Stimulated activated CD4-positive, alpha-beta T cell treated with anti-CD3 and anti-CD28 coated beads, Interleukin-15, amount 100 ng/mL, for 48 hours (primary cell): ENCODE results near the gene ZNF584.
"Not testable (repeated sequence)": the region's sequence is repeated elsewhere in the genome, so short reads cannot be mapped to it uniquely, and the experiment has no call there.

Source experiments
- DNase-seq, 2 donors: peaks; one replicate each; pipeline ENCODE4 v3.0.0-alpha.2; 2020; ENCODE audit warnings: low read depth in 2 of 2

The ZNF584 gene

GRCh38 chr19:58408152-58409009 lies at the start of gene ZNF584:
Gene ZNF584, plus strand, starts transcription at chr19:58408649. Its CDS starts 499 bp downstream, at chr19:58409148.
- DNase-seq = peak; percentile 88 to 93

DNA sequence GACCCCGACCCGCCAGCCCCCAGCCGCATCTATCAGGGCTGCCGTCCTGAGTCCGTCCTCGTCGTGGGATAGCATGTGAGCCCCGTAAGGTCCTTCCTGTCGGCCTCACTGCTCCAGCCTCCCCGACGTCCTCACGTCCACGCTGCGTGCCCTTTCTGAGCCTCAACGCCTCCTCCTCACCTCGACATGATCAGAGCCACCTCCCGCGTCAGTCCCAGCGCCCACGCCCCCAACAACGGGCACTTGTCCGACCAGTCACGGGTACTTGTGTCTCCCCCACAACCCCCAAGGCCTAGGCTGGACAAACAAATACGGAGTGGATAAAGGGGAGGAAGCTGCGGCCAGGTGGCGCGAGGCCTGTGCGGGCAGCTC lies 46.6 kb upstream of the ZNF584 start:
- DNase-seq = peak in 1 of 2 donors; percentile 35

GRCh38 chr19:58362272-58362994 lies 46.0 kb upstream of the ZNF584 start, which contains the start of gene ZNF497:
Gene ZNF497, minus strand, starts transcription at chr19:58362751. Its CDS starts 5,116 bp downstream, at chr19:58357635.
- DNase-seq = peak; percentile 92 to 96

- no peak for DNase-seq
Measured at GRCh38 chr19:58364146-58364545, 44.3 kb upstream of the ZNF584 start.

DNA sequence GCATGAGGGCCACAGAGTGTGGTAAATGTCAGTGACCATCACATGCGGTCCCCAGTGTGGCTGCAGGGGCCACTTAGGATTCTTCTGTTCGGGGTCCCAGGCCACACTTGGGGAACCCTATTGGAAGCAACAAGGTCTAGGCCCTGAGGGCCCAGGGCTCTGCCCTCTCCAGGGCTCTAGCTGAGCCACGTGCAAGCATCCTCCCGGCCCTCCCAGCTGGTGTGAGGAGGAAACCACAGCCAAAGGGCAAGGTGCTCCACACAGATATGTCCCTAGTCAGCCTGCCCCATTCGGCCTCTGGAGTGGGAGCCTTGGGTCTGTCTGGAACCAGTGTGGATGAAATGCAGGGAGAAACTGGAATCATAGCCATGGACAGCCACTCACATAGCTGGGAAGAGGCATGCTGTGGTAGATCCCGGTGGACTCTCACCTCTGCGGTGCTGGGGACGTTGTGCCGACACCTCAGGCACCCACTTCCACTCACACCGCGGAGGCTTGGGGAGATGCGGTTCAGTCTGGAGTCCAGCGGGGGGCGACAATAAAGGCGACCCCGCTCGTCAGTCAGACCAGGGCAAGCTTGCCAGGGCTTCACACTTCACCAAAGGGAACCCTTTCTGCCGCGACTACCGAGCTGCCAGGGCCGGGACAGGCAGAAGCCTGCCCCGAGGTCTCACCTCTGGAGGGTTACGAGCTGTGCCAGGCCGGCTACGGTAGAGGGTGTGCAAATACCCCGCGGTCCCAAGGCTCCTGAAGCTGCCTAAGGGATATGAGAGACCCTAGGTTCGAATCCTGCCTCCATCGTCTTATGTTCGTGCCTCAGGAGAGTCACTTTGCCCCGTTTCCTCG lies 41.6 kb upstream of the ZNF584 start:
- no peak for DNase-seq

- DNase-seq = no peak
Measured at GRCh38 chr19:58367698-58368454, 40.6 kb upstream of the ZNF584 start.

GRCh38 chr19:58368561-58369360 lies 39.7 kb upstream of the ZNF584 start:
- no peak for DNase-seq

GRCh38 chr19:58372311-58373133 lies 35.9 kb upstream of the ZNF584 start:
- DNase-seq = no peak

- DNase-seq = no peak
Measured at GRCh38 chr19:58374200-58374599, 34.2 kb upstream of the ZNF584 start.

DNA sequence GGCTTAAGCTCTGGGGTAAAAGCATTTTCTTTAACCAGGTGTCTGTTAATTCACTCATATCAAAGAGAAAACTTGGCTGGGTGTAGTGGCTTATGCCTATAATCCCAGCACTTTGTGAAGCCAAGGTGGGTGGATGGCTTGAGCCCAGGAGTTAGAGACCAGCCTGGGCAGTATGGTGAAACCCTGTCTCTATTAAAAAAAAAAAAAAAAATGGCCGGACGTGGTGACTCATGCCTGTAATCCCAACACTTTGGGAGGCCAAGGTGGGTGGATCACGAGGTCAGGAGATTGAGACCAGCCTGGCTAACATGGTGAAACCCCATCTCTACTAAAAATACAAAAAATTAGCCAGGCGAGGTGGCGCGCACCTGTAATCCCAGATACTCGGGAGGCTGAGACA lies 31.7 kb upstream of the ZNF584 start:
- DNase-seq = not testable (repeated sequence)

DNA sequence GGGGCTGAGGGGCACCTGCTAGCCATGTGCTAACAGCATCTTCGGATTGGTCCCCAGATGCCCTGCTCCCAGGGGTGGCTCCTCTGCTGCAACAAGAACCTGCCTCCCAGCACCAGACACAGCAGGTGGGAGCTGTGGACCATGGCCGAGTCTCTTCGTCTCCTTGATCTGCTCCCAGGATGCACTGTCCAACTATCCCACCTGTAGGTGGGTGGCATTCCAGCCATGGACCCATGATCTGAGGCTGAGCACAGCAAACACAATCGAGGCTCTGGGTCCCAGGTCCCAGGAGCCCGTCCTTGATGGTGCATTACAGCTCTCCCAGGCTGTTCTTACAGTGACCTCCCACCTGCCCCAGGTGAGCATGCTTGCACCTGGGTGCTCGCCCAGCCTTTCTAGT lies 29.2 kb upstream of the ZNF584 start:
- no peak for DNase-seq

DNA sequence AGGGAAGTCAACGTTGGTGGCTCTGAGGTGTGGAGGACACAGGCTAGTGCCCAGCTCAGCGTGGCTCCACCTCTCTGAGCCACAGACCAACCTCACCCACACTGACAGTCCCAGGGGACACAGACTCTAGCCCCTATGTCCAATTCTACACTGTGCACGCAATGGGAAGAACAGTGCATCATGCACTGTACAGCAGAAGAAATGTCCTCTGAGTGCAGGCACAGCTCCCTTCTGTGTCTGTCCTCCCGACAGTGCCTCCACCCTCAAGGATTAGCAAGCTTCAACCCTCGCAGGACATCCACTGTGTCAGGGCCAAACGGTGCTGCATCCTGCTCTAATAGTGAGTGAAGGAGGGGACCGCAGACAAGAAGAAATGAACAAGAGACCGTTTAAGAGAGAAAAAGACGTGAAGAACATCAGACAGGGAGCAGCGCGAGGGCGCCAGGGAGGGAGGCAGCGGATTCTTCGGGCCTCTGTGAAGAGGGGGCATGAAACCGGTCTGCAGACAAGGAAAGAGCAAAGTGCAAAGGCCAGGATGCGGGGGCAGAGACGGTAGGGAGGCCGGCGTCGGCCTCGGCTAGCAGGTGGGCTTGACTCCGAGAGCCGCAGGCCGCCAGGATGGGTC lies 28.3 kb upstream of the ZNF584 start:
- no peak for DNase-seq

DNA sequence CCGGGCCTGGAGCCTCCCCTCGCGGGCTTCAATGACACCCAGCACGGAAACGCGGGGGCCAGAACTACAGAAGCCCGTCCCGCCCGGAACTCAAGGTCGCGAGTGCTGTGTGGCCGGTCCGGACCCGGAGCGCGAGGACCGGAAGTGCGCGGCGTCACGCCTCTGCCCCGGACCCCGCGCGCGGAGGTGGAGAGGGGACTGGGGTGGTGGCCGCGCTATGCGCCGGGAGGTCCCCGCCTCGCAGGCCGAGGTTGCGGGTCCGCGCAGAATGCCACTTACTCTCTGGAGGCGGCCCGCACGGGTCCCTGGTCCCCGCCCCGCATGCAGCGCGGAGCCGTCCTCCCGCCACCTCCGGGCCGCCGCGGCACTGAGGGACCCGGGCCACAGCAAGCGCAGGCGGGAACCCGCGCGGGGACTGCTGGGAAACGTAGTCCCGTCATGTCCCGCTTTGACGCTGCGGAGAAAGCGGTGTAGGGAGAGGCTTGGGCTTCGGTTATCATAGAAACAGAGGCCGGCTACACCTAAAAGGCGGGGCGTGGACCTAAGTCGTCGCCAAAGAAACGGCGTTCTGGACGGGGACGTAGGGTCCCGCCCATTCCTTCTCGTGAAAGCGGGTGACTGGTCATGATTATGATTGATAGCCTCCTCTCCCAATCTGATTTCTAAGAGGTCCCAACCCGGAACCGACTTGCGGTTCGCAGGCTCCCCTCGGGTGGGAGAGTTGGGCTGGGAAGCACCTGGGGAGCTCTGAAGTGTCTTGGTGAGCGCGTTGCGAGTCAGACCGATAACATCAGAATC lies 27.6 kb upstream of the ZNF584 start, which contains the start of gene ZNF837:
Gene ZNF837, minus strand, starts transcription at position 369 of the 798 bp plus-strand sequence. CDS start 11,698 bp downstream, outside the sequence.
- DNase-seq = peak; percentile 96 to 99

DNA sequence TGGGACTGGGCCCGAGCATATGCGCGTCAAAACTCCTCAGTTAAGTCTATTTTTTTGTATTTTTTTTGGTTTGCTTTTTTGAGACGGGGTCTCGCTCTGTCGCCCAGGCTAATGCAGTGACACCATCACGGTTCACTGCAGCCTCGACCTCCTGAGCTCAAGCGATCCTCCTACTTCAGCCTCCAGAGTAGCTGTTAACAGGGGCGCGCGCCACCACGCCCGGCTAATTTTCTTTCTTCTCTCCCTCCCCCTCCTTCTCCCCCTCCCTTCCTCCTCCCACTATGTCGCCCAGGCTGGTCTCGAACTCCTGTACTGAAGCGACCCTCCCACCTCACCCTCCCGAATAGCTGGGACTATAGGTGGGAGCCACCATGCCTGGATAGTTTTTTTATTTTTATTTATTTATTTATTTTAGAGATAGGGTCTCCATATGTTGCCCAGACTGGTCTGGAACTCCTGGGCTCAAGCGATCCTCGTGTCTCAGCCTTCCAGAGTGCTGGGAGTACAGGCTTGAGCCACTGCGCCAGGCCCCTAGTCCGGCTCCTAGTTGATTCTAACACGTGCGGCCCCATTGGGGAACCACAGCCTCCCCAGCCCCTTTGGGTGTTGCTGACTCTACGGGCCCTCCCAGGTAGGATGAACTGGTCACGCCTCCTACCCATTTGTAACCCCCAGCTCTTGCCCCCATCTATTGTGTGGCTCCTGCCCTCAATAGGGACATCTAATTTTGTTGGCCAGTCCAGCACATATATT lies 26.8 kb upstream of the ZNF584 start:
- no peak for DNase-seq

DNA sequence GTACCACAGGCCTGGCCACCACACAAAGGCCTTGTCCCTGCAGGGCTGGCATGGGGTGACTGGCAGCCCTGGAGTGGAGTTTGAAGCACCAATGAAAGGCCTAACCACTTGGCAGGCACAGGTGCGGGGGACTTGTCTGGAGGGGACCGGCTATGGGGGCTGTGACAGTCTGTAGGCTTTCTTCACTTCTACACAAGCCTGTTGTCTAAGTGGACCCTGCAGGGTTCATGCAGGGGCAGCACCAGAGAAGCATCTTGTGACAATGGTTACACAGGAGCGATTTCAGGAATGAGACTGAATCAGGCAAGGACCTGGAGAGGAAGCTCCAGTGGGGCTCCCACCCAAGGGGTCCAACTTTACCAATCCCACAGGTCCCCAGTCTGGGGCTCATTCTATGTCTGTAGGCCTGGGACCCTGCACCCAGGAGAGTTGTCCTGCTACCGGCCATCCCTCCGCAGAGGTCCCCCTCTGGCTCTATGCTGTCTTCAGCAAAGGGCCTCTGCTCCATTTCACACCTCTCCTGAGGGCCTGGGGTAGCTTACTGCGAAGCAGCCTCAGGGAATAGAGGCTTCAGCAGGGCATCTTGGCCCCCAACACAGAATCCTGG lies 25.3 kb upstream of the ZNF584 start:
- no peak for DNase-seq

DNA sequence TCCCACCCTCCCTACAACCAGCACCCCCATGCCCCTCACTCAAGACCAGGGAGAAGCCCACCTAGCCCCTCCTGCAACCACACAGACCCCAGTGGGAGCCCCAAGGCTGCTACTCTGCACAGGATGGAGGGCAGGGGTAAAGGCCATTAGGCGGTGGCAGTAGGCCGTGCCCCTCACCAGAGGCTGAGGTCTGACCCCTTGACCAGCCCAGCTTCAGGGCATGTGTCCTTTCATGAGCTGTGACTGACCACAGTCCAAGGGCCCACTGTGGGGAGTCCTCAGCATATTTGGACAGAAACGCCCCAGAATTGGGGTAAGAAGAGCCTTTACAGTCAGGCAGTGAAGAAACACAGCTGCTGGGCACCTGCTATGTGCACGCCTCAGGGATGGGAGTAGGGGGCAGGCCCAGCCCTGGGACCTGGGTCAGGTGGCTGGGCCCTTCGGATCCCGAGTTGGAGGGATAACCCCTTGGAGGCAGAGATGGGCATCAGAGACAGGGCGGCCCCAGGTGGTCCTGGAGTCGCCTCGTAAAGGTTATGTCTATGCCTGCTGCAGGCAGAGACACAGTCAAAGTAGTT lies 23.0 kb upstream of the ZNF584 start:
- DNase-seq = no peak
